SK-N-SH treated with all-trans-retinoic acid at 6 μM for 48 hours (cell line): ENCODE results near the gene NEDD4.
A peak's percentile ranks its signal among the peaks of the same experiment; 100 is the strongest.

ENCODE experiments used
- ATAC-seq: fragments of 200-7000 bp; cut with Tn5 transposase; 3 replicates; pipeline ENCODE4 v1.9.1; 2020; ENCODE audit warnings: mild to moderate bottlenecking, moderate library complexity
- BACH2 ChIP-seq: fragments of 250-450 bp; sonication (Bioruptor Pico); IDR thresholded peaks from 2 replicates; pipeline ENCODE4 v1.9.0; 2021; ENCODE audit warnings: mild to moderate bottlenecking, borderline replicate concordance
- CREB5 ChIP-seq: fragments of 250-450 bp; sonication (Bioruptor Pico); IDR thresholded peaks from 2 replicates; pipeline ENCODE4 v1.5.1; 2020; ENCODE audit warnings: low read depth, mild to moderate bottlenecking, moderate library complexity
- CSDC2 ChIP-seq: fragments of 250-450 bp; sonication (Bioruptor Pico); IDR thresholded peaks from 2 replicates; pipeline ENCODE4 v1.5.0; 2020; ENCODE audit warnings: mild to moderate bottlenecking, moderate library complexity
- CSRNP3 ChIP-seq: fragments of 250-450 bp; sonication (Bioruptor Pico); IDR thresholded peaks from 2 replicates; pipeline ENCODE4 v1.5.1; 2021; ENCODE audit warnings: mild to moderate bottlenecking, moderate library complexity
- ESRRG ChIP-seq: fragments of 250-450 bp; sonication (Bioruptor Pico); IDR thresholded peaks from 2 replicates; pipeline ENCODE4 v1.6.1; 2021; ENCODE audit warnings: mild to moderate bottlenecking
- GLIS3 ChIP-seq: fragments of 250-450 bp; sonication (Bioruptor Pico); IDR thresholded peaks from 2 replicates; pipeline ENCODE4 v1.5.0; 2020; ENCODE audit warnings: mild to moderate bottlenecking, moderate library complexity
- PATZ1 ChIP-seq: fragments of 250-450 bp; sonication (Bioruptor Pico); IDR thresholded peaks from 2 replicates; pipeline ENCODE4 v1.8.0; 2020; ENCODE audit warnings: mild to moderate bottlenecking, moderate library complexity, borderline replicate concordance
- POU6F1 ChIP-seq: fragments of 250-450 bp; sonication (Bioruptor Pico); IDR thresholded peaks from 2 replicates; pipeline ENCODE4 v1.8.0; 2021; ENCODE audit warnings: low read depth, mild to moderate bottlenecking, moderate library complexity, borderline replicate concordance
- PPARA ChIP-seq: fragments of 250-450 bp; sonication (Bioruptor Pico); IDR thresholded peaks from 2 replicates; pipeline ENCODE4 v1.5.0; 2020; ENCODE audit warnings: mild to moderate bottlenecking, borderline replicate concordance
- TCF4 ChIP-seq: fragments of 250-450 bp; sonication (Bioruptor Pico); IDR thresholded peaks from 2 replicates; pipeline ENCODE4 v1.8.0; 2021; ENCODE audit warnings: mild to moderate bottlenecking, moderate library complexity, borderline replicate concordance
- TOX ChIP-seq: fragments of 250-450 bp; sonication (Bioruptor Pico); IDR thresholded peaks from 2 replicates; pipeline ENCODE4 v1.8.0; 2021; ENCODE audit warnings: mild to moderate bottlenecking, moderate library complexity, borderline replicate concordance
- TSHZ2 ChIP-seq: fragments of 250-450 bp; sonication (Bioruptor Pico); IDR thresholded peaks from 2 replicates; pipeline ENCODE4 v1.5.0; 2020; ENCODE audit warnings: mild to moderate bottlenecking, moderate library complexity
- ZFP3 ChIP-seq: fragments of 250-450 bp; sonication (Bioruptor Pico); IDR thresholded peaks from 2 replicates; pipeline ENCODE4 v1.5.0; 2020; ENCODE audit warnings: mild to moderate bottlenecking, moderate library complexity
- ZFP30 ChIP-seq: fragments of 450-650 bp; formaldehyde crosslinking; IDR thresholded peaks from 2 replicates; pipeline ENCODE4 v1.5.0; 2022; ENCODE audit warnings: mild to moderate bottlenecking, moderate library complexity
- ZNF565 ChIP-seq: fragments of 450-650 bp; formaldehyde crosslinking; conservative IDR thresholded peaks from 2 replicates; pipeline ENCODE4 v1.5.0; 2020; ENCODE audit warnings: low read depth, mild to moderate bottlenecking, moderate library complexity
- ZNF70 ChIP-seq: fragments of 450-650 bp; formaldehyde crosslinking; IDR thresholded peaks from 2 replicates; pipeline ENCODE4 v1.5.0; 2020; ENCODE audit warnings: mild to moderate bottlenecking, moderate library complexity
- ZNF8 ChIP-seq: fragments of 450-650 bp; formaldehyde crosslinking; IDR thresholded peaks from 2 replicates; pipeline ENCODE4 v1.5.0; 2020; ENCODE audit warnings: mild to moderate bottlenecking, moderate library complexity

The NEDD4 gene

GRCh38 chr15:55917881-55918296, 75.5 kb downstream of the NEDD4 start:
- peak; percentile 64 for ATAC-seq

More at GRCh38 chr15:55917881-55918296, 75.5 kb downstream of the NEDD4 start:
- TF ChIP-seq CREB5 (CRISPR knock-in tag), result no peak
- TF ChIP-seq TCF4, result no peak
- TF ChIP-seq GLIS3 (CRISPR knock-in tag), result no peak
- TF ChIP-seq ZNF70 (CRISPR knock-in tag), result no peak
- no peak for TF ChIP-seq TOX
- TF ChIP-seq PATZ1 (CRISPR knock-in tag), result no peak
- no peak for TF ChIP-seq ZNF8 (CRISPR knock-in tag)
- no peak for TF ChIP-seq ZNF565 (CRISPR knock-in tag)
- TF ChIP-seq ESRRG (CRISPR knock-in tag), result no peak
- no peak for TF ChIP-seq CSDC2 (CRISPR knock-in tag)
- no peak for TF ChIP-seq POU6F1 (CRISPR knock-in tag)
- no peak for TF ChIP-seq PPARA (CRISPR knock-in tag)
- TF ChIP-seq ZFP30 (CRISPR knock-in tag), result no peak
- TF ChIP-seq ZFP3 (CRISPR knock-in tag), result no peak
- no peak for TF ChIP-seq TSHZ2 (CRISPR knock-in tag)
- no peak for TF ChIP-seq CSRNP3
- no peak for TF ChIP-seq BACH2 (CRISPR knock-in tag)
